Mesenchymal stem cell (in vitro differentiated cells and primary cell): ENCODE results near the gene PCLAF.

Source experiments
- DNase-seq: peaks from one replicate; pipeline ENCODE4 v3.0.0-alpha.2; 2013
- H2AFZ ChIP-seq: one replicate; pipeline ENCODE4 v1.6.1; 2013; ENCODE audit warnings: low read depth, mild to moderate bottlenecking, control low read depth, inconsistent platforms, low read length, moderate library complexity
- H2AK5ac ChIP-seq: 2 replicates; pipeline ENCODE4 v1.6.1; 2013; ENCODE audit warnings: low read length, moderate library complexity, mild to moderate bottlenecking, inconsistent platforms; ENCODE audit not compliant: severe bottlenecking
- H2BK120ac ChIP-seq: one replicate; pipeline ENCODE4 v1.6.1; 2013; ENCODE audit warnings: low read depth, mild to moderate bottlenecking, inconsistent platforms, low read length, moderate library complexity
- H2BK12ac ChIP-seq, 2 experiments: one replicate each; pipeline ENCODE4 v1.6.1; 2013; ENCODE audit warnings: inconsistent platforms in 2 of 2, low read length in 2 of 2, mild to moderate bottlenecking in 2 of 2, moderate library complexity in 2 of 2, control low read depth in 1 of 2
- H2BK15ac ChIP-seq: one replicate; pipeline ENCODE4 v1.6.1; 2013; ENCODE audit warnings: mild to moderate bottlenecking, low read depth, inconsistent platforms; ENCODE audit not compliant: poor library complexity, severe bottlenecking
- H2BK5ac ChIP-seq: 2 replicates; pipeline ENCODE4 v1.6.1; 2013; ENCODE audit warnings: low read depth, mild to moderate bottlenecking, low read length, control low read depth, inconsistent platforms; ENCODE audit not compliant: poor library complexity, severe bottlenecking
- H3K14ac ChIP-seq, 2 experiments: one replicate each; pipeline ENCODE4 v1.6.1; 2013; ENCODE audit warnings: inconsistent platforms in 2 of 2, low read length in 2 of 2, control low read depth in 1 of 2, mild to moderate bottlenecking in 1 of 2, moderate library complexity in 1 of 2
- H3K18ac ChIP-seq, 2 experiments: one replicate each; pipeline ENCODE4 v1.6.1; 2013; ENCODE audit warnings: inconsistent platforms in 2 of 2, low read length in 2 of 2, control low read depth in 1 of 2, low read depth in 1 of 2, mild to moderate bottlenecking in 1 of 2
- H3K23ac ChIP-seq, 2 experiments: one replicate each; pipeline ENCODE4 v1.6.1; 2013; ENCODE audit warnings: inconsistent platforms in 2 of 2, low read length in 2 of 2, mild to moderate bottlenecking in 2 of 2, moderate library complexity in 2 of 2, control low read depth in 1 of 2
- H3K27ac ChIP-seq: 2 replicates; pipeline ENCODE4 v1.5.1; 2013; ENCODE audit warnings: mild to moderate bottlenecking, moderate library complexity, low read length, control low read depth, inconsistent platforms; ENCODE audit not compliant: poor library complexity, severe bottlenecking
- H3K27me3 ChIP-seq, 2 experiments: 2 replicates each; pipeline versions ENCODE4 v1.6.1 to v1.7.0; 2013; ENCODE audit warnings: low read length in 2 of 2, mild to moderate bottlenecking in 2 of 2, moderate library complexity in 2 of 2, control low read depth in 1 of 2, inconsistent platforms in 1 of 2; ENCODE audit not compliant: control insufficient read depth in 1 of 2, insufficient read depth in 1 of 2
- H3K36me3 ChIP-seq, 2 experiments: 2 replicates each; pipeline versions ENCODE4 v1.6.1 to v1.7.0; 2013; ENCODE audit warnings: low read length in 2 of 2, control low read depth in 1 of 2, inconsistent platforms in 1 of 2, low read depth in 1 of 2, mild to moderate bottlenecking in 1 of 2; ENCODE audit not compliant: insufficient read depth in 2 of 2, control insufficient read depth in 1 of 2
- H3K4ac ChIP-seq, 2 experiments: one replicate each; pipeline ENCODE4 v1.6.1; 2013; ENCODE audit warnings: inconsistent platforms in 2 of 2, low read length in 2 of 2, mild to moderate bottlenecking in 2 of 2, moderate library complexity in 2 of 2, control low read depth in 1 of 2, low read depth in 1 of 2
- H3K4me1 ChIP-seq: 2 replicates; pipeline ENCODE4 v1.6.1; 2013; ENCODE audit warnings: low read depth, low read length, control low read depth; ENCODE audit not compliant: control insufficient read depth, insufficient read depth
- H3K4me2 ChIP-seq: 2 replicates; pipeline ENCODE4 v1.6.1; 2013; ENCODE audit warnings: low read length, mild to moderate bottlenecking, inconsistent platforms; ENCODE audit not compliant: poor library complexity, severe bottlenecking
- H3K4me3 ChIP-seq, 2 experiments: 2 replicates each; pipeline versions ENCODE4 v1.5.1 to v1.7.0; 2013; ENCODE audit warnings: low read length in 2 of 2, mild to moderate bottlenecking in 2 of 2, control low read depth in 1 of 2, low read depth in 1 of 2; ENCODE audit not compliant: insufficient read depth in 1 of 2
- H3K79me1 ChIP-seq: replicated peaks from 2 replicates; pipeline ENCODE4 v1.6.1; 2013; ENCODE audit warnings: mild to moderate bottlenecking, control low read depth, low read length, inconsistent platforms; ENCODE audit not compliant: poor library complexity, severe bottlenecking
- H3K9ac ChIP-seq: 2 replicates; pipeline ENCODE4 v1.7.0; 2013; ENCODE audit warnings: mild to moderate bottlenecking, low read length, moderate library complexity
- H3K9me3 ChIP-seq: 2 replicates; pipeline ENCODE4 v1.7.0; 2013; ENCODE audit warnings: mild to moderate bottlenecking, low read length; ENCODE audit not compliant: control insufficient read depth
- H4K8ac ChIP-seq: one replicate; pipeline ENCODE4 v1.6.1; 2013; ENCODE audit warnings: inconsistent platforms, mild to moderate bottlenecking, low read length, moderate library complexity
- H4K91ac ChIP-seq: one replicate; pipeline ENCODE4 v1.6.1; 2013; ENCODE audit warnings: mild to moderate bottlenecking, low read length, inconsistent platforms
- WGBS: methylation state at CpG from one replicate; pipeline ENCODE4 v1.1.7; 2013; ENCODE audit warnings: mixed read lengths; 5-methylcytosine and 5-hydroxymethylcytosine counted together

Gene PCLAF

DNA sequence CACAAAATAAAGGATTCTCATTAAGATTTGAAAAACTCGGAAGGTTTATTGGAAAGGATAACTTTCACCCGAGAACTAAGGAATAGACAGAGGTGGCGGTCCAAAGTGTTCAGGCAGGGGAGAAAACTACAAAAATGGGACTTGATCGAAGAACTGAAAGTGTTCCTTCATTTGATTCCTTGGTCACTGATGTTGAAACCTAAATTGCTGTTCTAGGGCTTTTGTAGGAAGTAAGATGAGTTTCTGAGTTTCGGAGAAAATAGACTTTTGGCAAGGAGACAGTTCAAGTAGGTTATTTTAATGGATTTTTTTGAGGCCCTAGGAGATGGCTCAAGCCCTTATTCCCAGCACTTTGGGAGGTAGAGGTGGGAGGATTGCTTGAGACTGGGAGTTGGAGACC lies 7.8 kb upstream of the PCLAF start:
- Histone ChIP-seq H2BK15ac (no peak overlapping the region), H2AK5ac (no peak overlapping the region), H4K91ac (no peak overlapping the region), H3K9me3 (no peaks in the 10 kb centered on the region), H3K23ac (no peak overlapping the region), H3K4me2 (peak overlapping the region; percentile 53), H3K18ac (no peak overlapping the region), H3K27me3 (no peaks in the 10 kb centered on the region), H2BK5ac (no peak overlapping the region), H3K9ac (no peak overlapping the region), H3K14ac (no peak overlapping the region), H3K79me1 (peaks cover 12% of the 10 kb centered on the region), H3K4me1 (peaks cover 6% of the 10 kb centered on the region), H3K36me3 (peaks cover 0 to 11% of the 10 kb centered on the region in 2 experiments), H2AFZ (no peak overlapping the region), H4K8ac (no peak overlapping the region), H3K4ac (no peak overlapping the region), H2BK120ac (no peak overlapping the region), H3K27ac (no peak overlapping the region), H3K4me3 (peak overlapping the region in 1 of 2 experiments; percentile 94), H2BK12ac (no peak overlapping the region)
- WGBS = 98% methylated on average over 5 of the region's 5 CpGs
- no peak for DNase-seq

DNA sequence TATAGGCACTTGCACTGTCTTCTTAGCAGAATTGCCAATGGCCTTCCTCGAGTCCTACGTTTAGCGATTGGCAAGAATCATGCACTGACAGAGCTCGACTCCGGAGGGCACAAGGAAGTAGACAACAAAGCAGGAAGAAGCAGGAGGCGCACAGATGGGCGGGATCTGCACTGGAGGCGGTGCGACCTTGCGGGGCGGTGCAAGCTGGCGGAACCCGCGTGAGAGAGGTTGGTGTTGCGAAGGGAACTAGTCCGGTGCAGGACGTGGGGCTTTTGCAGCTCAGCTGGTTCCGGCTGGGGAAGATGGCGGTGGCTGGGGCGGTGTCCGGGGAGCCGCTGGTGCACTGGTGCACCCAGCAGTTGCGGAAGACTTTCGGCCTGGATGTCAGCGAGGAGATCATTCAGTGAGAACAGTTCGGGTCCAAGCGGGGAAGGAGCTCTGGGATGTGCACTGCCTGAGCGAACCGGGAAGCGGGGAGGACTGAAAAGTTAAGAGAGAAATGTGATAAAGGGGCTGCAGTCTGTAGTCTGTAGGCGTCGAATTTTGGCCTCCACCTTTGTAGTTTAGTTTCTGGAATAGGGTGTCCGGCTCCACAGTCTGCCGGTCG lies 6.4 kb upstream of the PCLAF start, which contains the start of gene TRIP4:
TRIP4 (plus strand) TSS at position 275 of the 607 bp plus-strand sequence; CDS start at position 303, 28 bp downstream.
- Histone ChIP-seq H3K27me3 (no peaks in the 10 kb centered on the region), H2BK15ac (no peak within 1 kb of the TSS), H2AFZ (peak within 1 kb of the TSS; percentile 79), H3K4me3 (peak within 1 kb of the TSS; percentile 73 to 94), H4K91ac (no peak within 1 kb of the TSS), H2AK5ac (peak within 1 kb of the TSS; percentile 4), H2BK120ac (no peak within 1 kb of the TSS), H2BK12ac (no peak within 1 kb of the TSS), H2BK5ac (no peak within 1 kb of the TSS), H3K4ac (peak within 1 kb of the TSS; percentile 9 to 96), H3K79me1 (peaks cover 11% of the 10 kb centered on the region), H3K36me3 (peaks cover 0 to 4% of the 10 kb centered on the region in 2 experiments), H3K27ac (peak within 1 kb of the TSS; percentile 87), H3K9me3 (no peaks in the 10 kb centered on the region), H3K4me2 (peak within 1 kb of the TSS; percentile 62), H3K14ac (no peak within 1 kb of the TSS), H3K9ac (peak within 1 kb of the TSS; percentile 94), H3K18ac (peak within 1 kb of the TSS; percentile 56 to 63), H3K4me1 (peaks cover 6% of the 10 kb centered on the region), H4K8ac (peak within 1 kb of the TSS; percentile 88), H3K23ac (peak within 1 kb of the TSS in 1 of 2 experiments; percentile 90)
- 1% methylated on average over 33 of the region's 35 CpGs for WGBS
- DNase-seq = peak; percentile 98

DNA sequence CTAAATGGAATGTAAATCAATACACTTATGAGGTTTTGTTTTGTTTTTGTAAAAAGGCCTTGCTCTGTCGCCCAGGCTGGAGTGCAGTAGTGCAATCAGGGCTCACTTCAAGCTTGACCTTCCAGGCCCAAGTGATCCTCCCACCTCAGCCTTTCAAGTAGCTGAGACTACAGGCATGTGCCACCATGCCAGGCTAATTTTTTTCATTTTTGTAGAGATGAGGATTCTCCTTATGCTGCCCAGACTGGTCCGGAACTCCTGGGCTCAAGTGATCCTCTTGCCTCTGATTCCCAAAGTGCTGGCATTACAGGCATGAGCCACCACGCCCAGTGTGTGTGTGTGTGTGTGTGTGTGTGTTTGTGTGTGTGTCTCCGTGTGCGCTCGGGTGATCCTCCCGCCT lies 5.0 kb upstream of the PCLAF start:
- WGBS = 100% methylated on average over 3 of the region's 7 CpGs
- Histone ChIP-seq H2AK5ac (no peak overlapping the region), H2BK120ac (no peak overlapping the region), H3K4me1 (peaks cover 6% of the 10 kb centered on the region), H3K9ac (no peak overlapping the region), H3K79me1 (peaks cover 6% of the 10 kb centered on the region), H2BK15ac (no peak overlapping the region), H3K36me3 (no peaks in the 10 kb centered on the region), H3K23ac (no peak overlapping the region), H2AFZ (no peak overlapping the region), H2BK12ac (peak overlapping the region in 1 of 2 experiments; percentile 42), H3K4ac (no peak overlapping the region), H3K27me3 (no peaks in the 10 kb centered on the region), H2BK5ac (no peak overlapping the region), H3K27ac (no peak overlapping the region), H3K4me2 (no peak overlapping the region), H3K4me3 (no peak overlapping the region), H4K91ac (no peak overlapping the region), H4K8ac (peak overlapping the region; percentile 4), H3K14ac (no peak overlapping the region), H3K18ac (no peak overlapping the region), H3K9me3 (no peaks in the 10 kb centered on the region)
- DNase-seq = no peak

DNA sequence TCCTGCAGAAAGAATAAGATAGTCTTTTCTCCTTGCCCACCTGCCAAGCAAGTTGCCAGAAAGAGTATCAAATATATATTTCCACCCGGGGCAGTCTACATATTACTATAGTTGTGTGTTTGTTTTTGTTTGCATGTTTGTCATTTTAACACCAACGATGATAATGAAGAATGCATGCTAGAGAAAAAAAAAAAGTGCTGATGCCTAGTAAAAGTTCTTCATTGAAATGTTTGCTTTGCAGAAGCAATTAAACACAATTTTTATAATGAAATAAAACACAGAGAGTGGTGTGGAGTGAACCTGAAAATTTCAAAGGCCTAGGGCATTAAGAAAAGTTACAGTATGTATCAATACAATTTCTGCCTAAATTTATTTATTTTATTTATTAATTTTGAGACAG lies 2.5 kb upstream of the PCLAF start:
- H2BK15ac ChIP-seq = no peak overlapping the region
- H3K23ac ChIP-seq = no peak overlapping the region
- H2AK5ac ChIP-seq = no peak overlapping the region
- no peak overlapping the region for H2AFZ ChIP-seq
- peaks cover 6% of the 10 kb centered on the region for H3K79me1 ChIP-seq
- no peak overlapping the region for H3K4me2 ChIP-seq
- H4K8ac ChIP-seq = no peak overlapping the region
- no peak overlapping the region for H2BK5ac ChIP-seq
- no peak overlapping the region for H3K9ac ChIP-seq
- no peak overlapping the region for H3K4ac ChIP-seq
- H3K18ac ChIP-seq = no peak overlapping the region
- H3K27me3 ChIP-seq = no peaks in the 10 kb centered on the region
- H4K91ac ChIP-seq = no peak overlapping the region
- DNase-seq = no peak
- peaks cover 10% of the 10 kb centered on the region for H3K4me1 ChIP-seq
- H3K9me3 ChIP-seq = no peaks in the 10 kb centered on the region
- WGBS = 83% methylated on average over 1 of the region's 2 CpGs
- H3K4me3 ChIP-seq = no peak overlapping the region
- H3K36me3 ChIP-seq = no peaks in the 10 kb centered on the region
- H2BK120ac ChIP-seq = no peak overlapping the region
- H3K14ac ChIP-seq = no peak overlapping the region
- no peak overlapping the region for H3K27ac ChIP-seq
- no peak overlapping the region for H2BK12ac ChIP-seq
